H7 (cell line): ENCODE measurements around the gene TTC16. TPM values are rescaled to one million over a fixed set of nuclear protein-coding genes. Genes with fewer than 3 reads are reported as not detected.

Experiments
- total RNA-seq: library from RNA; depleted of rRNA; stranded (reverse); fragments of >200 nt; shearing (Covaris generic); gene quantifications from 2 replicates; pipeline ENCODE4 v1.2.3, GENCODE V29; 2014; rRNA removed

TTC16 gene
- total RNA-seq, 1 experiment from 2014 or later = not detected

Other genes starting within 250 kb of the TTC16 start
- gene STXBP1, start 103.8 kb upstream of the TTC16 start, total RNA-seq = 5.9 and 12.0 TPM in 2 replicates
- not detected in 2 replicates for gene CFAP157, start 9.1 kb upstream of the TTC16 start, total RNA-seq
- 14.3 and 21.2 TPM in 2 replicates for gene PTRH1, start 416 bp upstream of the TTC16 start, total RNA-seq
- gene TOR2A, start 19.2 kb downstream of the TTC16 start, total RNA-seq = 13.7 and 19.3 TPM in 2 replicates
- gene SH2D3C, start 62.6 kb downstream of the TTC16 start, total RNA-seq = 0.26 and 0.42 TPM in 2 replicates
- gene CDK9, start 70.0 kb downstream of the TTC16 start, total RNA-seq = 51.5 and 56.6 TPM in 2 replicates
- gene FPGS, start 86.8 kb downstream of the TTC16 start, total RNA-seq = 84.9 and 92.2 TPM in 2 replicates
- 1.4 and 1.8 TPM in 2 replicates for gene ENG, start 138.6 kb downstream of the TTC16 start, total RNA-seq
- gene AK1, start 161.6 kb downstream of the TTC16 start, total RNA-seq = 18.5 and 20.4 TPM in 2 replicates
- gene ST6GALNAC6, start 183.5 kb downstream of the TTC16 start, total RNA-seq = 30.6 and 37.4 TPM in 2 replicates
- gene ST6GALNAC4, start 201.0 kb downstream of the TTC16 start, total RNA-seq = 18.5 and 24.6 TPM in 2 replicates
- 0.94 and 3.4 TPM in 2 replicates for gene PIP5KL1, start 214.7 kb downstream of the TTC16 start, total RNA-seq
- gene DPM2, start 221.8 kb downstream of the TTC16 start, total RNA-seq = 38.3 and 45.6 TPM in 2 replicates